ENCODE measurements around the gene TXNRD2.

- TF ChIP-seq MAX (IDR thresholded peaks at IDR 0.05) (no peak), EP300 (IDR thresholded peaks at IDR 0.05; ENCODE audit: borderline replicate concordance) (no peak), TAF1 (IDR thresholded peaks at IDR 0.05; ENCODE audit: low read depth) (no peak), CREB1 (IDR thresholded peaks at IDR 0.05; ENCODE audit: low read depth) (no peak), YY1 (IDR thresholded peaks at IDR 0.05; ENCODE audit: low read depth) (no peak), REST (IDR thresholded peaks at IDR 0.05; ENCODE audit: low read depth) (no peak), EGR1 (IDR thresholded peaks at IDR 0.05) (no peak), RAD21 (IDR thresholded peaks at IDR 0.05; ENCODE audit: low read depth) (no peak), NFIC (IDR thresholded peaks at IDR 0.05) (no peak), FOXM1 (IDR thresholded peaks at IDR 0.05; ENCODE audit: borderline replicate concordance, low read depth) (no peak), CEBPB (IDR thresholded peaks at IDR 0.05) (no peak)
- TF ChIP-seq, protein P1, sequence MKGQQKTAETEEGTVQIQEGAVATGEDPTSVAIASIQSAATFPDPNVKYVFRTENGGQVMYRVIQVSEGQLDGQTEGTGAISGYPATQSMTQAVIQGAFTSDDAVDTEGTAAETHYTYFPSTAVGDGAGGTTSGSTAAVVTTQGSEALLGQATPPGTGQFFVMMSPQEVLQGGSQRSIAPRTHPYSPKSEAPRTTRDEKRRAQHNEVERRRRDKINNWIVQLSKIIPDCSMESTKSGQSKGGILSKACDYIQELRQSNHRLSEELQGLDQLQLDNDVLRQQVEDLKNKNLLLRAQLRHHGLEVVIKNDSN (IDR thresholded peaks at IDR 0.05): no peak
These were observed 19.6 kb upstream of the TXNRD2 start for GRCh38 chr22:19961201-19961580.

Data from Ishikawa (cell line).